Activated naive CD4-positive, alpha-beta T cell treated with anti-CD3 and anti-CD28 coated beads, Interleukin-2, amount 50 U/mL, for 72 hours (primary cell): ENCODE data around the gene PRRC2B. TPM values are rescaled to one million over a fixed set of nuclear protein-coding genes. Genes with fewer than 3 reads are reported as not detected.

Experiments
- ATAC-seq, 2 donors: fragments of 150-1000 bp; cut with Tn5 transposase; 2 replicates each; pipeline ENCODE4 v1.10.0; 2021; ENCODE audit warnings: mild to moderate bottlenecking in 2 of 2, moderate library complexity in 2 of 2
- DNase-seq, 2 donors: peaks; one replicate each; pipeline ENCODE4 v3.0.0; 2021 to 2022; ENCODE audit warnings: low spot score in 2 of 2
- H3K27ac Mint-ChIP-seq, 2 donors: one replicate each; pipeline ENCODE4 v1.8.0; 2022; ENCODE audit warnings: mild to moderate bottlenecking in 2 of 2, mixed read lengths in 2 of 2
- H3K36me3 Mint-ChIP-seq, 2 donors: one replicate each; pipeline ENCODE4 v1.8.0; 2022; ENCODE audit warnings: mixed read lengths in 2 of 2
- H3K9me3 Mint-ChIP-seq, 2 donors: one replicate each; pipeline ENCODE4 v1.8.0; 2022; ENCODE audit warnings: mixed read lengths in 2 of 2
- total RNA-seq, 2 donors: library from RNA; stranded (reverse); gene quantifications; one replicate each; pipeline ENCODE4 v1.2.3, GENCODE V29; 2022

PRRC2B gene
- total RNA-seq, 2 donors from 2014 or later: 138 to 160 TPM

DNA sequence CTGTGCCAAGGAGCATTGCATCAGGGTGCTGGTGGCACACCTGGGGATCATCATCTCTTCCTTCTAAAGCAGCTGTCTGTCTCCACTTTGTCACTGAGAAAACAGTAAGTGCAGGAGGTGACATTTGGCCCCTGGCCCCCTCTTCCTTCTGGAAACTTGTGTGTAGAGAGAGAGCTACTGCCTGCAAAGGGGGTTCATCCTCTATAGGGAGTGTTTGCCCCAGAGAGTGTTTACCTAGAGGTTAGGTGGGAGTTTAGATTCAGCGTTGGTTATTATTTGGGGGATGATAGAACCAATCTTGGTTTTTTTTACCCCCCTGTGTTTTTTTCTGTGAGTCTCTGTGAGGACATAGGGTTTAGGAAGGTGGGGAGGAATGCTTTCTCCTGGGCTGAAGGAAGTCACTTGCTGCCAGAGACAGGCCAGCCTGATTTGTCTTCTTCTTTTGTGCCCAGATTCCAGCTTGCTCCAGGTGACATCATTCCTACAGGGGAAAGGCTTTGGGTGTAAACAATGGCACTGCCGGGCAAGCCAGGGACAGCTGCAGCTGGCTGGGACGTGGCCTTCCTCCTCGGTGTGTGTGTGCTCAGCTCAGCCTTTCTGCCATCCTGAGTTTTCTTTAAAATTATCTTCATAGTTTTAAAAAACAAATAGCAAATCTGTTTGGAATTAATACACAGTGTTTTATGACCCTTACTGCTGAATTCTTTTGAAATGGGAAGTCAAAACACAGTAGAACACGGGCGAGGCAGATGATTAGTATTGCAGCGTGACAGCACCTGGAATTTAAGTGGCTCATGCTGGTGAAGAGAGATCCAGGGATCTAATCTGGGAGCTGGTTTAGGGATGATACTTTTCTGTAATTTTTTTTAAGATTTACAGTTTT is 24.5 kb downstream of the PRRC2B start:
- DNase-seq (no peak), ATAC-seq (peak in 1 of 2 donors; percentile 8)
- Mint-ChIP-seq H3K9me3 (no peaks in the 10 kb centered on the region), H3K27ac (peak overlapping the region; percentile 90 to 97), H3K36me3 (peaks cover 6 to 20% of the 10 kb centered on the region in 2 donors)

DNA sequence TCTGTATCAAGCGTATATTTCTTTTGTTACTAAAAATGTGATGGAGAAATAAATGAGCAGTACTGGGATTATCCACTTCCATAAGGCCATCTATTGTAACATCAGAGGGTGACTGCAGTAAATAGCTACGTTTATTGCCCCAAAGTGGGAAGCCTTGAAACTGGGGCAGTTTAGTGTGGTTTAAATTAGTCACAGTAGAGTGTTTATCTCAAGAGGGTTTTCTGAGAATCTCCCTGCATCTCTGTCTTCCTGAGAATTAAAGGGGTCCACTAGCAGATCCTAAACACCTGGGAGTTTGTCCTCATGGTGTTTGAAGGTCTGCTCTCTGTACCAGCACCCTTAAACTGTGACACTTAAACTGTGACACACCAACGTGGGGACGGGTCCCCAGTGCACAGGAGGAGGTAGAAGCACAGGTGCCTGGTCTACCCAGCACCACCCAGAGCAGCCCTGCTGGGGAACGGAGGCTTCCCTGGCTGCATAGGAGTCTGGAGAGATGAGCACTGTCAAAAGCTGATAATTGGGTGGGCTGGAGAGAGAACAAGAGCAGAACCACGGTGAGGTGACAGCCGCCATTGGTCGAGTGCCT is 25.2 kb downstream of the PRRC2B start:
- DNase-seq (no peak), ATAC-seq (peak; percentile 57 to 64)
- H3K36me3 Mint-ChIP-seq: peaks cover 4 to 16% of the 10 kb centered on the region in 2 donors
- no peaks in the 10 kb centered on the region for H3K9me3 Mint-ChIP-seq
- peak overlapping the region; percentile 90 to 91 for H3K27ac Mint-ChIP-seq

DNA sequence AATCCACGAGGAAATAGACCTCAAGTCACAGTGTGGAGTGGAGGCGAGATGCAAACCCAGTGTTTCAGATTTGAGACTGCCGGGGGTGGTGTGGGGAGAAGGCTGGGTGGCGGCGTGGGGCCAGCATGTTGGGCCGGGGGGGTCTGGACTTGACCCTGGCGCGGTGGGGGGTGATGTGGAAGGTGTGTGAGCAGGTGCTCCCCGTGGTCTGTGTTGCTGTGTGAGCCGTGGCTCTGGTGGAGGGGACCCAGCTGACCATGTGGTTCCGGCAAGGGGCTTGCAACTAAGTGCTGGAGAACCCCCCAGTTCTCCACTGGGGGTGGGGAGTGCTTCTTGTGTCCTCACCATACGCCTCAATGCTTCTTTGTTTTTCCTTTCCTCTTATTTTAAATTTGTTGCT is 25.8 kb downstream of the PRRC2B start:
- ATAC-seq (no peak), DNase-seq (no peak)
- H3K9me3 Mint-ChIP-seq: no peaks in the 10 kb centered on the region
- H3K27ac Mint-ChIP-seq: peak overlapping the region; percentile 90 to 91
- peaks cover 0 to 14% of the 10 kb centered on the region in 2 donors for H3K36me3 Mint-ChIP-seq

DNA sequence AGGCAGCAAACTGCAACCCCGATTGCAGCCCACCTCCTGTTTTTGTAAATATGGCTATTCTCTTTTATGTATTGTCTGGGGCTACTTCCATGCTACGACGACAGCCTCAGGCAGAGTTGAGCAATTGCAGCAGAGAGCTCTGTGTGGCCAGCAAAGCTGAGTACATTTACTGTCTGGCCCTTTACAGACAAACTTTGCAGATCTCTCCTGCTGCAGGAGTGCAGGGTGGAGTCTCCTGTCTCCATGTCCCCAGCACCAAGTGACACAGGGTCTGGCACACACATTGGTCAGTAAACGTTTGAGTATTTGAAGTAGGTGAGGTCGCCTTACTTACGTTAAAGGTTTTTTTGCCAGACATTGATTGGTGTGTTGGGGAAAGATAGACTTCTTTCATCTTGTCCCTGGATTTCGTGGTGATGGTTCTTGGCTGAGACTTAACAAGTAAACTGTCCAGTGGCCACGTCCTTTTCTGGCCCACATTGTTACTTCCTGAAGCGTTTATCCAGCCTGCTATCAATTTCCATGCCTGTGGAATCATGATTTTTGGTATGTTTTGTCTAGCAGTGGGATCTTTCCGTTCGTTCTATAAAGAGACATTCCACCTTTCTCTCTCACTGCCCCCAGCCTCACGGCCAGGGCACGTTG is 27.2 kb downstream of the PRRC2B start:
- ATAC-seq (no peak), DNase-seq (no peak)
- Mint-ChIP-seq H3K36me3 (peaks cover 0 to 18% of the 10 kb centered on the region in 2 donors), H3K27ac (peak overlapping the region; percentile 10 to 90), H3K9me3 (no peaks in the 10 kb centered on the region)

GRCh38 chr9:131421691-131422090 is 27.8 kb downstream of the PRRC2B start:
- ATAC-seq: no peak
- peaks cover 0 to 24% of the 10 kb centered on the region in 2 donors for H3K36me3 Mint-ChIP-seq

GRCh38 chr9:131422241-131422792 is 28.4 kb downstream of the PRRC2B start:
- no peak for DNase-seq
- no peaks in the 10 kb centered on the region for H3K9me3 Mint-ChIP-seq
- peak overlapping the region; percentile 70 to 78 for H3K27ac Mint-ChIP-seq
- H3K36me3 Mint-ChIP-seq: peaks cover 0 to 28% of the 10 kb centered on the region in 2 donors
- ATAC-seq: no peak

More at GRCh38 chr9:131421691-131422090, 27.8 kb downstream of the PRRC2B start:
- H3K27ac Mint-ChIP-seq: peak overlapping the region; percentile 10 to 90
- no peak for DNase-seq
- no peaks in the 10 kb centered on the region for H3K9me3 Mint-ChIP-seq

GRCh38 chr9:131423171-131423581 is 29.3 kb downstream of the PRRC2B start:
- peaks cover 0 to 28% of the 10 kb centered on the region in 2 donors for H3K36me3 Mint-ChIP-seq
- DNase-seq (no peak), ATAC-seq (peak; percentile 56 to 62)
- H3K9me3 Mint-ChIP-seq: no peaks in the 10 kb centered on the region
- no peak overlapping the region for H3K27ac Mint-ChIP-seq

DNA sequence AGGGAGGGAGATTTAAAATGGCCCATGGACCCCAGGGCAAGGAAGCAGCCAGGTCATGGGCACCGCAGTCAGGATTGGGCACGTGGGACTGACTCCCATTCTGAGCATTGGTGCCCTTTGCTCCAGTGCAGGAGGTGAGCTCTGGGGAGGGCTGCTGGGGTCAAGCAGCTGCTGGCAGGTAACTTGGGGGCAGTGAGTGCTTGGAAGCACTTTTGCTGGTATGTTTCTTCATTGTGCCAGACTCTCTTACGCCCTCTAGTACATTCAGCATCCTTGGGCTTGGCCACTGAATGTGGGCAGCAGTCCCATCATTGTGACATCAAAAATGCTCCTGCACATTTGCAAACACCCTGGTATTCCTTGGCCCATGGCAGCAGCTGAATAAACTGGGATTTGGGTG is 32.7 kb downstream of the PRRC2B start:
- Mint-ChIP-seq H3K9me3 (no peaks in the 10 kb centered on the region), H3K36me3 (peaks cover 0 to 30% of the 10 kb centered on the region in 2 donors), H3K27ac (peak overlapping the region in 1 of 2 donors; percentile 87)
- DNase-seq (no peak), ATAC-seq (no peak)

- DNase-seq: peak in 1 of 2 donors; percentile 14
- Mint-ChIP-seq H3K36me3 (peaks cover 0 to 37% of the 10 kb centered on the region in 2 donors), H3K9me3 (no peaks in the 10 kb centered on the region), H3K27ac (peak overlapping the region; percentile 58 to 93)
- peak in 1 of 2 donors; percentile 30 for ATAC-seq
These were observed 35.5 kb downstream of the PRRC2B start for GRCh38 chr9:131429121-131430012.

- H3K9me3 Mint-ChIP-seq: no peaks in the 10 kb centered on the region
- peak in 1 of 2 donors; percentile 21 for DNase-seq
- ATAC-seq: no peak
- H3K36me3 Mint-ChIP-seq: peaks cover 0 to 23% of the 10 kb centered on the region in 2 donors
- peak overlapping the region; percentile 22 to 59 for H3K27ac Mint-ChIP-seq
These were observed 38.2 kb downstream of the PRRC2B start for GRCh38 chr9:131432050-131432449.

DNA sequence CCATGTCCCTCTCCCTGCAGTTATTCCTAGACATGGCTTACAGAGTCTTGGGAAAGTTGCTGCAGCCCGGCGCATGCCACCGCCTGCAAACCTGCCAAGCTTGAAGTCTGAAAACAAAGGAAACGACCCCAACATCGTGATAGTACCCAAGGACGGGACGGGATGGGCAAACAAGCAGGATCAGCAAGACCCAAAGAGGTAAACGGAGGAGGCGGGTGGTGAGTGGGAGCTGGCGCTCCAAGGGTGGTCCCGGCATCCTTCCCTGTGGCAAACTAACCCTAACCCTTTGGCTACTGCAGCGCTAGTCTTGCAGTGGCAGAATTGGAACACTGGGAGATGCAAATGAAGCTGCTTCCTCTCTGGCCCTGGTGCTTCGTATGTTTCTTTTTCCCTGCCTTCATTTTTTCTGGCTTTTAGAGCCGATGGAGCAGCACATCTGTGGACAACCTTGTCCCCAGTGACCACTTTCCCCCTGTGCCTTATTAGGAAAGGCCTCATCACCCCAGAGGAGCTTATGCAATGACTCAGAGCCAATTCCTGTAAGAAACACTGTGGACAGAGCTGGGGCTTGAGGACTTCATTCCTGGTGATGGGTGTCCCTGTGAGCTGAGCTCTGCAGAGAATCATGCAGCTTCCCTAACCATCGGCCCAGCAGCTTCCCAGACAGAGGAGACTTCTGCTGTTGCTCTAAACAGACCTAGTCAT is 38.9 kb downstream of the PRRC2B start:
- peak in 1 of 2 donors; percentile 18 for DNase-seq
- Mint-ChIP-seq H3K9me3 (no peaks in the 10 kb centered on the region), H3K36me3 (peaks cover 0 to 23% of the 10 kb centered on the region in 2 donors), H3K27ac (peak overlapping the region; percentile 59 to 93)
- peak; percentile 16 to 22 for ATAC-seq

DNA sequence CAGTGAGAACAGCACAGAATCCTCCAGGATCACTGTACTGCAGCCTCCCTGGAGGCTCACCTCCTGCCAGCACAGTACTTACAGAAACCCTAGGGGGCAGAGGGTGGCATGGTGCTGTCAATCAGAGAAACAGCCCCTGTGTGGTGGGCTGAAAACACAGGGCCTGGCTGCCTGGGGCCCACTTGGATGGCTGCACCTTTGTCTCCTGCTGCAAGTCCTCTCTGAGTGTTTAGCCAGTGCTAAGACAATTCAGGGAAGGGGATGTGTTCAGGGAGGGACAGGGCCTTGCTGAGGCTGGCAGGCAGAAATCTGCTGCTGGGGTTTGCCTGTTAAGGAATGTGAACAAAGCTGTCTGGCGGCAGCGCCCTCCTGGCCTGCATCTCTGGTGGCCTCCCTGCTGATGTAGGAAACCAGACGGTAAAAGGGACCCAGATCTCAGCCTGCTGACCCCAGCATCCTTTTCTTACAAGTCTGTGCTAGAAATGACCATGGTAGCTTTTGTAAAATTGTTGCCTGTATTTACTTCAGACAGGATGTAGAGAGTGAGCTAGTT is 39.5 kb downstream of the PRRC2B start:
- DNase-seq (no peak), ATAC-seq (no peak)
- Mint-ChIP-seq H3K9me3 (no peaks in the 10 kb centered on the region), H3K27ac (peak overlapping the region; percentile 59 to 93), H3K36me3 (peaks cover 0 to 23% of the 10 kb centered on the region in 2 donors)

DNA sequence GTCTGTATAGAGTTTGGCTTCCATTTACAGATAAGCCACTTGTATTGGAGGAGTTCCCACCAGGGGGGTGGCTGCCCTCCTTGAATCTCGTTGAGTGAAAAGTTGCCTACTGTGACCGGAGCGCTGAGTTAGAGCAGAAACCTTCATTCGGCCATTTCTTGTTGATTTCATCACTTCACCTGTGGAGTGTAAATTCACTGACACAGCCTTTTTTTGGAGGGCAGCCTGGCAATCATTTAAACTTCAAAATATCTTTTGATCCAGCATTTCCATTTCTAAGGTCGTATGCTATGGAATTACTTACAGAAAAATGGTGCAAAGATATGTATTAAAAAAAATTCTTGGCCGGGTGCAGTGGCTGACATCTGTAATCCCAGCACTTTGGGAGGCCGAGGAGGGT is 40.8 kb downstream of the PRRC2B start:
- H3K36me3 Mint-ChIP-seq: peaks cover 0 to 31% of the 10 kb centered on the region in 2 donors

DNA sequence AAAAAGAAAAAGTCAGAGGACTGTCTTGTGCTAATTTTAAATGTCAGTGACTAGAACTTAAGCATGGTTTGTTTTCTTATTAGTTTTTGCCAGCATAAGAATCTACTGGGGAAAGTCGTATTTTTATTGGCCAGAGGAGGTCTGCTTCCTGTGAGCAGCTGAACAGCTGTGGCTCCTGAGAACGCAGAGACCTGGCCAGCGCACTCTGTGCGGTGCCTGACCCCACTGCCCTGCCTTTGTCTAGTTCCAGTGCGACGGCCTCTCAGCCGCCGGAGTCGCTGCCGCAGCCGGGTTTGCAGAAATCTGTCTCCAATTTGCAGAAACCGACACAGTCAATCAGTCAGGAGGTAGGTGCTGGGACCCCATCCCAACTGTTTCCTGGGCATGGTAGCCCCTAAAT is 42.5 kb downstream of the PRRC2B start:
- H3K9me3 Mint-ChIP-seq: no peaks in the 10 kb centered on the region

More for the DNA sequence above, 40.8 kb downstream of the PRRC2B start:
- ATAC-seq (no peak), DNase-seq (no peak)
- H3K27ac Mint-ChIP-seq: peak overlapping the region; percentile 51 to 74
- H3K9me3 Mint-ChIP-seq: no peaks in the 10 kb centered on the region

GRCh38 chr9:131436865-131437271 is 43.0 kb downstream of the PRRC2B start:
- peaks cover 0 to 37% of the 10 kb centered on the region in 2 donors for H3K36me3 Mint-ChIP-seq
- peak in 1 of 2 donors; percentile 26 for DNase-seq
- peak overlapping the region; percentile 50 to 56 for H3K27ac Mint-ChIP-seq
- ATAC-seq: no peak
- no peaks in the 10 kb centered on the region for H3K9me3 Mint-ChIP-seq

More for the DNA sequence above, 42.5 kb downstream of the PRRC2B start:
- Mint-ChIP-seq H3K36me3 (peaks cover 0 to 37% of the 10 kb centered on the region in 2 donors), H3K27ac (peak overlapping the region; percentile 56 to 74)
- no peak for DNase-seq
- ATAC-seq: no peak
